ENCODE measurements around the gene PREX1. TPM values are rescaled to one million over a fixed set of nuclear protein-coding genes. Genes with fewer than 3 reads are reported as not detected.

Gene PREX1
- total and polyA plus RNA-seq, 2 donors (not counting 1 experiment from before 2014, with no cell fraction given): 1.0 to 3.1 TPM

- Histone ChIP-seq H3K4me1 (ENCODE audit: control insufficient read depth, extremely low read depth, insufficient read depth, low read length) (no peaks in the 10 kb centered on the region), H3K4me2 (ENCODE audit: extremely low read depth, insufficient read depth, low read length) (no peak overlapping the region), H3K27ac (ENCODE audit: insufficient read depth, low read length) (no peak overlapping the region), H4K20me1 (ENCODE audit: control insufficient read depth, extremely low read depth, insufficient read depth, low read length) (no peaks in the 10 kb centered on the region), H2AFZ (ENCODE audit: low read length) (no peak overlapping the region), H3K79me2 (ENCODE audit: control insufficient read depth, insufficient read depth, low read length) (no peaks in the 10 kb centered on the region), H3K9ac (ENCODE audit: insufficient read depth, low read length) (no peak overlapping the region), H3K36me3 (ENCODE audit: control insufficient read depth, insufficient read depth, low read length) (no peaks in the 10 kb centered on the region), H3K9me3 (ENCODE audit: control insufficient read depth, insufficient read depth, low read depth, low read length) (no peaks in the 10 kb centered on the region), H3K4me3 (replicated peaks in 1 of 4; ENCODE audit: control extremely low read depth in 1 of 4, insufficient read depth in 1 of 4, low read depth in 3 of 4, low read length in 4 of 4) (no peak overlapping the region), H3K27me3 (ENCODE audit: control insufficient read depth, insufficient read depth, low read length) (peaks cover 2% of the 10 kb centered on the region)
- TF ChIP-seq EZH2 (IDR thresholded peaks at IDR 0.05; ENCODE audit: low read length, missing control alignments) (no peak), CTCF (conservative IDR thresholded peaks at IDR 0.05 in 1 of 2, IDR thresholded peaks at IDR 0.05 in 1 of 2; ENCODE audit: low read depth in 1 of 2, low read length in 2 of 2) (no peak)
- DNase-seq (ENCODE audit: low read depth in 2 of 2): peak in 1 of 2 donors; percentile 22
Measured at GRCh38 chr20:48750941-48751635, 76.7 kb downstream of the PREX1 start.

- no peaks in the 10 kb centered on the region for H4K20me1 ChIP-seq (ENCODE audit: control insufficient read depth, extremely low read depth, insufficient read depth, low read length)
- no peak for TF ChIP-seq EZH2 (IDR thresholded peaks at IDR 0.05; ENCODE audit: low read length, missing control alignments)
- no peak for TF ChIP-seq CTCF (conservative IDR thresholded peaks at IDR 0.05 in 1 of 2, IDR thresholded peaks at IDR 0.05 in 1 of 2; ENCODE audit: low read depth in 1 of 2, low read length in 2 of 2)
- peaks cover 2% of the 10 kb centered on the region for H3K27me3 ChIP-seq (ENCODE audit: control insufficient read depth, insufficient read depth, low read length)
- no peaks in the 10 kb centered on the region for H3K9me3 ChIP-seq (ENCODE audit: control insufficient read depth, insufficient read depth, low read depth, low read length)
- H3K9ac ChIP-seq (ENCODE audit: insufficient read depth, low read length): no peak overlapping the region
- no peak overlapping the region for H3K4me2 ChIP-seq (ENCODE audit: extremely low read depth, insufficient read depth, low read length)
- H3K79me2 ChIP-seq (ENCODE audit: control insufficient read depth, insufficient read depth, low read length): no peaks in the 10 kb centered on the region
- DNase-seq (ENCODE audit: low read depth in 2 of 2): no peak
- no peak overlapping the region for H2AFZ ChIP-seq (ENCODE audit: low read length)
- H3K4me3 ChIP-seq (replicated peaks in 1 of 4; ENCODE audit: control extremely low read depth in 1 of 4, insufficient read depth in 1 of 4, low read depth in 3 of 4, low read length in 4 of 4): no peak overlapping the region
- H3K27ac ChIP-seq (ENCODE audit: insufficient read depth, low read length): no peak overlapping the region
- H3K4me1 ChIP-seq (ENCODE audit: control insufficient read depth, extremely low read depth, insufficient read depth, low read length): no peaks in the 10 kb centered on the region
- no peaks in the 10 kb centered on the region for H3K36me3 ChIP-seq (ENCODE audit: control insufficient read depth, insufficient read depth, low read length)
Measured at GRCh38 chr20:48750376-48750775, 77.4 kb downstream of the PREX1 start.

- no peak for DNase-seq (ENCODE audit: low read depth in 2 of 2)
Measured at GRCh38 chr20:48749437-48749836, 78.4 kb downstream of the PREX1 start.

More at GRCh38 chr20:48749437-48749836, 78.4 kb downstream of the PREX1 start:
- no peaks in the 10 kb centered on the region for H4K20me1 ChIP-seq (ENCODE audit: control insufficient read depth, extremely low read depth, insufficient read depth, low read length)
- H3K36me3 ChIP-seq (ENCODE audit: control insufficient read depth, insufficient read depth, low read length): no peaks in the 10 kb centered on the region
- H3K4me1 ChIP-seq (ENCODE audit: control insufficient read depth, extremely low read depth, insufficient read depth, low read length): no peaks in the 10 kb centered on the region
- no peak overlapping the region for H3K27ac ChIP-seq (ENCODE audit: insufficient read depth, low read length)
- no peak overlapping the region for H3K9ac ChIP-seq (ENCODE audit: insufficient read depth, low read length)
- peaks cover 2% of the 10 kb centered on the region for H3K27me3 ChIP-seq (ENCODE audit: control insufficient read depth, insufficient read depth, low read length)
- no peak overlapping the region for H2AFZ ChIP-seq (ENCODE audit: low read length)
- H3K9me3 ChIP-seq (ENCODE audit: control insufficient read depth, insufficient read depth, low read depth, low read length): no peaks in the 10 kb centered on the region
- H3K4me2 ChIP-seq (ENCODE audit: extremely low read depth, insufficient read depth, low read length): no peak overlapping the region
- TF ChIP-seq CTCF (conservative IDR thresholded peaks at IDR 0.05 in 1 of 2, IDR thresholded peaks at IDR 0.05 in 1 of 2; ENCODE audit: low read depth in 1 of 2, low read length in 2 of 2): no peak
- no peak for TF ChIP-seq EZH2 (IDR thresholded peaks at IDR 0.05; ENCODE audit: low read length, missing control alignments)
- no peaks in the 10 kb centered on the region for H3K79me2 ChIP-seq (ENCODE audit: control insufficient read depth, insufficient read depth, low read length)
- no peak overlapping the region for H3K4me3 ChIP-seq (replicated peaks in 1 of 4; ENCODE audit: control extremely low read depth in 1 of 4, insufficient read depth in 1 of 4, low read depth in 3 of 4, low read length in 4 of 4)

Data from fibroblast of lung (primary cell).